SU-DHL-6 (cell line): Measurements from ENCODE around the gene PEA15.

ENCODE experiments used
- CTCF ChIP-seq: fragments of 200-600 bp; sonication (generic); IDR thresholded peaks from one replicate; pipeline ENCODE4 v1.5.1; 2017; ENCODE audit warnings: antibody characterized with exemption, mild to moderate bottlenecking, low read length, moderate library complexity; ENCODE audit not compliant: insufficient read depth, poor library complexity, severe bottlenecking
- EZH2phosphoT487 ChIP-seq: fragments of 200-600 bp; sonication (generic), shearing (Covaris generic); conservative IDR thresholded peaks from 2 replicates; pipeline ENCODE4 v1.6.1; 2018; ENCODE audit warnings: mild to moderate bottlenecking, antibody characterized with exemption, low read length, moderate library complexity, mixed read lengths

- TF ChIP-seq CTCF = no peak
- no peak for TF ChIP-seq EZH2phosphoT487
Observed at GRCh38 chr1:160168016-160168415, 37.2 kb upstream of the PEA15 start.
